ENCODE results near the gene PHACTR1.

Gene PHACTR1

DNA sequence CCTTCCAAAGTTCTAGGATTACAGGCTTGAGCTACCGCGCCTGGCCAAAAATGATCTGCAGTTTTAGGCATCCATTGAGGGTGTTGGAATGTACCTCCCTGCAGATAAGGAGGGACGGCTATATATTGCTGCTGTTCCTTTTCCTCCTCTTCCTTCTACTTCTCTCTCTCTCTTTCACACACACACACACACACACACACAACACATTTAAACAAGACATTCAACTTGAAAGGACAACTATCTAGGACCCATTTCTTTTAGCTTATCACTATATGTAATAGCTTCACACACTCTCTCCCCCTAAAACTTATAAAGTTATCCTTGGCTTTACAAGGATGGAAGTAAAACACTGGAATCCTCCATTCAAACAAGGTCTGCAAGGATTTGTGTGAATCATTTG, 260.6 kb downstream of the PHACTR1 start:
- Histone ChIP-seq H3K79me2 (ENCODE audit: control insufficient read depth, insufficient read depth, low read length, unreplicated experiment) (no peaks in the 10 kb centered on the region), H3K4me1 (ENCODE audit: control insufficient read depth, insufficient read depth, low read length, unreplicated experiment) (no peaks in the 10 kb centered on the region), H3K27ac (ENCODE audit: low read depth, low read length) (no peak overlapping the region), H2AFZ (ENCODE audit: low read length, unreplicated experiment) (no peak overlapping the region), H3K27me3 (ENCODE audit: insufficient read depth, low read length) (no peaks in the 10 kb centered on the region), H3K4me3 (ENCODE audit: low read depth, low read length) (no peak overlapping the region), H3K36me3 (ENCODE audit: insufficient read depth, low read length) (no peaks in the 10 kb centered on the region)

DNA sequence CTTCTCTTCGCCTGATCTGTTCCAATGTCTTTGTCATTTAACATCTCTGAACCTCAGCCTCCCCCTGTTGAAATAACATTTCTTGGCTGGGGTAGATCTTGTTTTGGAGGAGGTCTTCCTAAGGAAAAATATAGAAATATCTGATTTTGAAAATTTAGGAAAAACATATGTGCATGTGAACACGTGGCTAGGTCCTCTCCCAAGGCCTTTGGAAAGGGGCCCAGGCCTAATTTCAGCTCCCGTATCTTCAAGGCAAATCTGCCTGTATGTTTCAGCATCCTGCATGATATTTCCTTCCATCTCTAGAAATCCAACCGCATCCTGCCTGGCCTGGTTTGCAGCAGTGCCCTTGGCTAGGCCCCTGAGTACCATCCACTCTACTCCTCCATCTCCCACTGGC, 261.2 kb downstream of the PHACTR1 start:
- no peaks in the 10 kb centered on the region for H3K36me3 ChIP-seq (ENCODE audit: insufficient read depth, low read length)
- no peak overlapping the region for H3K4me3 ChIP-seq (ENCODE audit: low read depth, low read length)
- no peaks in the 10 kb centered on the region for H3K4me1 ChIP-seq (ENCODE audit: control insufficient read depth, insufficient read depth, low read length, unreplicated experiment)
- H3K27ac ChIP-seq (ENCODE audit: low read depth, low read length): no peak overlapping the region
- no peaks in the 10 kb centered on the region for H3K27me3 ChIP-seq (ENCODE audit: insufficient read depth, low read length)
- no peak overlapping the region for H2AFZ ChIP-seq (ENCODE audit: low read length, unreplicated experiment)
- no peaks in the 10 kb centered on the region for H3K79me2 ChIP-seq (ENCODE audit: control insufficient read depth, insufficient read depth, low read length, unreplicated experiment)

DNA sequence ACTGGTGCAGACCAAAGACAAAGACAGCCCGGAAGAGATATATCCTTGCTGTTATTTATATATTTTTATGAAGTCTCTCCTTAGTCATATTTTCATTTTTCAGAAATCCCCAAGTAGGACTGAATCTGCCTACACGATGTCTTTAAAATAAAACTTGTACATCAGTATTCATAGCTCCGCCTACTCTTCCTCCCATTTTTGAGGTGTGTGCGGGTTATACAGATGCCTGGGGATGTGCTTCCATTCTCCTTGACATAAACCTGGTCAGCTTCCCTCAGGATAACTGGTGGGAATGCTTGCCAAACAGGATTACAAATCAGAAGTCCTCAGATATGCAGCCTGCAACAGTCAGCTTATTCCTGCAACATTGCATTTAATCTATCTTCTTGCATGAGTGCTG, 264.2 kb downstream of the PHACTR1 start:
- Histone ChIP-seq H3K4me1 (ENCODE audit: control insufficient read depth, insufficient read depth, low read length, unreplicated experiment) (no peaks in the 10 kb centered on the region), H2AFZ (ENCODE audit: low read length, unreplicated experiment) (no peak overlapping the region), H3K27me3 (ENCODE audit: insufficient read depth, low read length) (no peaks in the 10 kb centered on the region), H3K27ac (ENCODE audit: low read depth, low read length) (no peak overlapping the region), H3K4me3 (ENCODE audit: low read depth, low read length) (no peak overlapping the region), H3K79me2 (ENCODE audit: control insufficient read depth, insufficient read depth, low read length, unreplicated experiment) (no peaks in the 10 kb centered on the region), H3K36me3 (ENCODE audit: insufficient read depth, low read length) (no peaks in the 10 kb centered on the region)

DNA sequence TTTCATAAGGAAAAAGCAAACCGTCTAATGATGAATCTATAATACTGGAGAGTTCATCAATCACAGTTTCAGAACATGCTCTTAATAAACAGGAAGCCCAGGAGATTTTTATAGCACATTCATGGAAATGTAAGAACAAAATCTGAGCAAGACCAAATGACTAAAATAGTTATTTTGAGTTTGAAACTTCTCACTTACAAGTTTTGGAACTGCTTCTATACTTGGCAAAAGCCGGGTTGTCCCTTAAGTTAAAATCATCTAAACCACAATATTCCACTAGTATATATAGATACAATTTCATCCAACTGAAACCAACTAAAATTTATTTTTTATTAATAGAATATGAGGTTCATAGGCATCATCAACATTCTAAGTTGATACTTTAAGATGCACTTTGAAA, 268.2 kb downstream of the PHACTR1 start:
- Histone ChIP-seq H3K4me3 (ENCODE audit: low read depth, low read length) (no peak overlapping the region), H3K79me2 (ENCODE audit: control insufficient read depth, insufficient read depth, low read length, unreplicated experiment) (no peaks in the 10 kb centered on the region), H2AFZ (ENCODE audit: low read length, unreplicated experiment) (no peak overlapping the region), H3K27me3 (ENCODE audit: insufficient read depth, low read length) (no peaks in the 10 kb centered on the region), H3K4me1 (ENCODE audit: control insufficient read depth, insufficient read depth, low read length, unreplicated experiment) (no peaks in the 10 kb centered on the region), H3K36me3 (ENCODE audit: insufficient read depth, low read length) (no peaks in the 10 kb centered on the region), H3K27ac (ENCODE audit: low read depth, low read length) (no peak overlapping the region)

- Histone ChIP-seq H2AFZ (ENCODE audit: low read length, unreplicated experiment) (no peak overlapping the region), H3K36me3 (ENCODE audit: insufficient read depth, low read length) (no peaks in the 10 kb centered on the region), H3K4me3 (ENCODE audit: low read depth, low read length) (no peak overlapping the region), H3K4me1 (ENCODE audit: control insufficient read depth, insufficient read depth, low read length, unreplicated experiment) (no peaks in the 10 kb centered on the region), H3K27me3 (ENCODE audit: insufficient read depth, low read length) (no peaks in the 10 kb centered on the region), H3K27ac (ENCODE audit: low read depth, low read length) (no peak overlapping the region), H3K79me2 (ENCODE audit: control insufficient read depth, insufficient read depth, low read length, unreplicated experiment) (no peaks in the 10 kb centered on the region)
Observed at GRCh38 chr6:12987783-12988182, 271.2 kb downstream of the PHACTR1 start.

GRCh38 chr6:12990162-12990561, 273.6 kb downstream of the PHACTR1 start:
- Histone ChIP-seq H2AFZ (ENCODE audit: low read length, unreplicated experiment) (no peak overlapping the region), H3K4me3 (ENCODE audit: low read depth, low read length) (no peak overlapping the region), H3K79me2 (ENCODE audit: control insufficient read depth, insufficient read depth, low read length, unreplicated experiment) (no peaks in the 10 kb centered on the region), H3K27me3 (ENCODE audit: insufficient read depth, low read length) (no peaks in the 10 kb centered on the region), H3K36me3 (ENCODE audit: insufficient read depth, low read length) (no peaks in the 10 kb centered on the region), H3K27ac (ENCODE audit: low read depth, low read length) (no peak overlapping the region), H3K4me1 (ENCODE audit: control insufficient read depth, insufficient read depth, low read length, unreplicated experiment) (no peaks in the 10 kb centered on the region)

DNA sequence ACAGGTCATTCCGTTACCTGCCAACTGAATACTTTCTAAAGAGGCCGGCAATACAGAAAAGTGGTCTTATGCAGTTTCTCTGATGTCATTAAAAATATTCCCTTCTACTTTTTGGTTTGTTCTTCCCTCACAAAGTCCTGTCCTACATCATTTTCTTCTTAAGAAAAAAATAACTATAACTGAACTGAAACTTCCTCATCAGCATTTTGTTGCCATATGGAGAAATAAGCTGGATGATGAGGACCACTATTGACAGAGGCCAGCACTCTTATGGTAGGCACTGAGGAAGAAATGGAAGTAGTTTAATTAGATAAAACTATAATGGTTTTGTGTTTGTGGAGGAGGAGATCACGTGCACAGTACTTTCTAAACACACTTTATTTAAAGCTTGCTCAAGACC, 274.9 kb downstream of the PHACTR1 start:
- Histone ChIP-seq H3K27me3 (ENCODE audit: insufficient read depth, low read length) (no peaks in the 10 kb centered on the region), H3K36me3 (ENCODE audit: insufficient read depth, low read length) (no peaks in the 10 kb centered on the region), H3K4me3 (ENCODE audit: low read depth, low read length) (no peak overlapping the region), H3K4me1 (ENCODE audit: control insufficient read depth, insufficient read depth, low read length, unreplicated experiment) (no peaks in the 10 kb centered on the region), H2AFZ (ENCODE audit: low read length, unreplicated experiment) (no peak overlapping the region), H3K27ac (ENCODE audit: low read depth, low read length) (no peak overlapping the region), H3K79me2 (ENCODE audit: control insufficient read depth, insufficient read depth, low read length, unreplicated experiment) (no peaks in the 10 kb centered on the region)

DNA sequence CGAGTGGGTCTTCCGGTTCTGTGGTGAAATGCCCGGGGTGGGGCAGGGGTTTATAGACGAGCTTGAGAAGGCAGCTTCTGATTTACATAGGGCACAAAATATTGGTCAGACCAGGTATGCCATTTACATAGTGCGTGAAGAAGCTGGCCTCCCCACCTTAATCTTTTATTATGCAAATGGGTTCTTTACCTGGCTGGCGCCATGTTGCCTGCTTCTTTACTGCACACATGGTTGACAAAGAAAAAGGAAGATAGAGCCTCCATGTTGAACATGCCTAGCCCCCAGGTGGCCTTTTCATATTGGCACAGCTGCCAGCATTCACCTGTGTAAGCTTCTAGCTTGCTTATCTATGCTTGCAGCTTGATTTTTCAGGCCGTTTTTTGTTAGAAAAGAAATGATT, 276.2 kb downstream of the PHACTR1 start:
- Histone ChIP-seq H3K36me3 (ENCODE audit: insufficient read depth, low read length) (no peaks in the 10 kb centered on the region), H3K4me3 (ENCODE audit: low read depth, low read length) (no peak overlapping the region), H3K27me3 (ENCODE audit: insufficient read depth, low read length) (no peaks in the 10 kb centered on the region), H3K27ac (ENCODE audit: low read depth, low read length) (no peak overlapping the region), H2AFZ (ENCODE audit: low read length, unreplicated experiment) (no peak overlapping the region), H3K79me2 (ENCODE audit: control insufficient read depth, insufficient read depth, low read length, unreplicated experiment) (no peaks in the 10 kb centered on the region), H3K4me1 (ENCODE audit: control insufficient read depth, insufficient read depth, low read length, unreplicated experiment) (no peaks in the 10 kb centered on the region)

DNA sequence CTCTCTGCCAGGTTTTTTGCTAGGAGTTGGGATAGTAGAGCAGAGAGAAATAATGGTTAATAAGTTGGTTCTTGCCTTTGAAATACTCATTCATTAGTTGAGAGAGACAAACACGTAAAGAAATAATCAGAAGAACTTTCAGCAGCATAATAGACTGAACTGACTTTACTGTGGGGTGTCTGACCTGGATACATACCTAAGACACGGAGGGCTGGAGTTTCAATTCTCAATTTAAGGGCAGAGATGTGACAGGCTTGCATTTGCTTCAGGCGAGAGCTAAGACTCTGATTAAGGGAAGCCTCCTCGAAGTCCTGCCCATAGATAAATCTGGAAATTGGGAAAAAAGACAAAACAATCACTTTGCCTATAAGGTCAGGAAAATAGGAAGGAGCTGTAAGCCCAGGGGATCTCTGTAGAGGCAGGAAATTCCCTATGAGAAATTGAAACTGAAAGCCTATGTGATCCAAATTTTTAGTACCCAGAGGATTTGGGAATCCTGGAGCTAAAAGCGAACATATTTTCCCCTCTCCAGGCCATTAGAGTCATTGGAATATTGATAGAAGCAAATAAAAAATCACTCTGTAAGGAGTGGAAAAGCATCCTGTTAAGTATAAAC, 276.8 kb downstream of the PHACTR1 start:
- Histone ChIP-seq H3K4me1 (ENCODE audit: control insufficient read depth, insufficient read depth, low read length, unreplicated experiment) (no peaks in the 10 kb centered on the region), H3K27me3 (ENCODE audit: insufficient read depth, low read length) (no peaks in the 10 kb centered on the region), H3K27ac (ENCODE audit: low read depth, low read length) (no peak overlapping the region), H3K36me3 (ENCODE audit: insufficient read depth, low read length) (no peaks in the 10 kb centered on the region), H2AFZ (ENCODE audit: low read length, unreplicated experiment) (no peak overlapping the region), H3K79me2 (ENCODE audit: control insufficient read depth, insufficient read depth, low read length, unreplicated experiment) (no peaks in the 10 kb centered on the region), H3K4me3 (ENCODE audit: low read depth, low read length) (no peak overlapping the region)

DNA sequence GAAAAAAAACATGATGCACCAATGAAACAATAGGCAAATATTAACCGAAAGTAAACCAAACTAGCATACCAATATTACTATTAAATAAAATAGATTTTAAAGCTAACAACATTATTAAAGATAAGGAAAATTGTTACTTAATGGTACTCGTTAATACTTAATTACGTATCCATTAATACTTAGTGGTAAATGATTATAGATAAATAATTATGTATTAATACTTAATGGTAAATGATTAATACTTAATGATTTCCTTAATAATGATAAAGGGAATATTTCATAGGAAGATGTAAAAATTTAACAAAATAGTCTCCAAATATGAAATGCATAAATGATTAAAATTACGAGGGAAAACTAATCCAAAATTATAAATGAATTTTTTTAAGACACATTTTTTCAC, 278.9 kb downstream of the PHACTR1 start:
- no peaks in the 10 kb centered on the region for H3K4me1 ChIP-seq (ENCODE audit: control insufficient read depth, insufficient read depth, low read length, unreplicated experiment)
- no peak overlapping the region for H3K4me3 ChIP-seq (ENCODE audit: low read depth, low read length)
- no peaks in the 10 kb centered on the region for H3K36me3 ChIP-seq (ENCODE audit: insufficient read depth, low read length)
- H3K79me2 ChIP-seq (ENCODE audit: control insufficient read depth, insufficient read depth, low read length, unreplicated experiment): no peaks in the 10 kb centered on the region
- no peak overlapping the region for H3K27ac ChIP-seq (ENCODE audit: low read depth, low read length)
- no peaks in the 10 kb centered on the region for H3K27me3 ChIP-seq (ENCODE audit: insufficient read depth, low read length)
- no peak overlapping the region for H2AFZ ChIP-seq (ENCODE audit: low read length, unreplicated experiment)

DNA sequence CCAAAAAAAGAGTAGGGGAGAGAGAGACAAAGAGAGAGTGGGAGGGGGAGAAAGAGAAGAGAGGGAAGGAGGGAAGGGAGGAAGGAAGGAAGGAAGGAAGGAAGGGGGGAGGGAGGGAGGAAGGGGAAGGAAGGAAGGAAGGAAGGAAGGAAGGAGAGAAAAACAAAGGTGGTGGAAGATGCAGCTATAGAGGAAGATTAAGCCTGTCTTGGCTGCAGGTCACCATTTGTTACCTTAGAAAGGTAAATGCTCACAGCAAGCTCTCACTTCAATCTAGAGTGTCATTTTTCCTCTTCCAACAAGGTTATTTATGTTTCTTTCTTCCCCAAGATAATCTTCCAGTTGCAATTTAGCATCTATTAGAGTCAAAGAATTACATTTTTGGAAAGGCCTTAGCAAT, 284.0 kb downstream of the PHACTR1 start:
- H2AFZ ChIP-seq (ENCODE audit: low read length, unreplicated experiment): no peak overlapping the region
- H3K27ac ChIP-seq (ENCODE audit: low read depth, low read length): no peak overlapping the region
- H3K36me3 ChIP-seq (ENCODE audit: insufficient read depth, low read length): no peaks in the 10 kb centered on the region
- no peaks in the 10 kb centered on the region for H3K79me2 ChIP-seq (ENCODE audit: control insufficient read depth, insufficient read depth, low read length, unreplicated experiment)
- no peak overlapping the region for H3K4me3 ChIP-seq (ENCODE audit: low read depth, low read length)
- H3K27me3 ChIP-seq (ENCODE audit: insufficient read depth, low read length): no peaks in the 10 kb centered on the region
- H3K4me1 ChIP-seq (ENCODE audit: control insufficient read depth, insufficient read depth, low read length, unreplicated experiment): no peaks in the 10 kb centered on the region

Data from ACC112 (cell line).